Small intestine (tissue), 7 donors: ENCODE measurements around the gene HOXA4. TPM values are rescaled to one million over a fixed set of nuclear protein-coding genes. Genes with fewer than 3 reads are reported as not detected.

Source experiments
- DNase-seq, 2 donors: peaks; one replicate each; pipeline versions ENCODE4 v3.0.0 to v3.0.0-alpha.2; 2013
- FAIRE-seq: peaks from 2 replicates; lab custom pipeline; 2012; peaks lifted over from hg19 to GRCh38; lab: Jason Lieb, UNC
- H3K27ac ChIP-seq, 3 donors: one replicate each; pipeline ENCODE4 v1.5.1; 2013; ENCODE audit warnings: low read length in 2 of 3, mild to moderate bottlenecking in 2 of 3, control low read depth in 1 of 3, inconsistent platforms in 1 of 3, low read depth in 1 of 3, moderate library complexity in 1 of 3
- H3K27me3 ChIP-seq, 3 donors: one replicate each; pipeline ENCODE4 v1.6.1; 2013; ENCODE audit warnings: low read length in 3 of 3, inconsistent platforms in 1 of 3; ENCODE audit not compliant: control insufficient read depth in 3 of 3, insufficient read depth in 3 of 3
- H3K36me3 ChIP-seq, 3 donors: one replicate each; pipeline ENCODE4 v1.6.1; 2013; ENCODE audit warnings: low read length in 3 of 3, inconsistent platforms in 1 of 3, low read depth in 1 of 3, mild to moderate bottlenecking in 1 of 3, moderate library complexity in 1 of 3; ENCODE audit not compliant: control insufficient read depth in 3 of 3, insufficient read depth in 2 of 3
- H3K4me1 ChIP-seq, 3 donors: one replicate each; pipeline ENCODE4 v1.6.1; 2013; ENCODE audit warnings: low read length in 2 of 3, inconsistent platforms in 1 of 3, low read depth in 1 of 3, mild to moderate bottlenecking in 1 of 3, moderate library complexity in 1 of 3; ENCODE audit not compliant: control insufficient read depth in 3 of 3, insufficient read depth in 2 of 3
- H3K4me3 ChIP-seq, 3 donors: one replicate each; pipeline ENCODE4 v1.5.1; 2013; ENCODE audit warnings: low read length in 3 of 3, control low read depth in 1 of 3, inconsistent platforms in 1 of 3, low read depth in 1 of 3, mild to moderate bottlenecking in 1 of 3, moderate library complexity in 1 of 3
- H3K9me3 ChIP-seq, 2 donors: one replicate each; pipeline ENCODE4 v1.6.1; 2013; ENCODE audit warnings: low read depth in 1 of 2, low read length in 1 of 2; ENCODE audit not compliant: control insufficient read depth in 2 of 2, insufficient read depth in 1 of 2
- WGBS, 3 donors: extraction: QIAGEN DNeasy Blood & Tissue Kit; methylation state at CpG; one replicate each; pipeline ENCODE4 v1.1.7; 2013; 5-methylcytosine and 5-hydroxymethylcytosine counted together
- polyA plus RNA-seq, 4 donors: library from polyadenylated mRNA; stranded (reverse) in 3 of 4; unstranded in 1 of 4; fragments of 200-250 nt in 3 of 4; fragments of 120-200 nt in 1 of 4; gene quantifications; one replicate each; pipeline versions ENCODE4 v1.2.1 to v1.2.3, GENCODE V29; 2013
- donor health status: healthy with polysubstance abuse.
- donor health status: control.
- donor health status: control.
- donor health status: Bipolar disorder and iron deficiency.
- donor health status: healthy.

The HOXA4 gene
- polyA plus RNA-seq, 4 donors = 2.4 to 15.3 (median 7.9) TPM; not detected in 1

DNA sequence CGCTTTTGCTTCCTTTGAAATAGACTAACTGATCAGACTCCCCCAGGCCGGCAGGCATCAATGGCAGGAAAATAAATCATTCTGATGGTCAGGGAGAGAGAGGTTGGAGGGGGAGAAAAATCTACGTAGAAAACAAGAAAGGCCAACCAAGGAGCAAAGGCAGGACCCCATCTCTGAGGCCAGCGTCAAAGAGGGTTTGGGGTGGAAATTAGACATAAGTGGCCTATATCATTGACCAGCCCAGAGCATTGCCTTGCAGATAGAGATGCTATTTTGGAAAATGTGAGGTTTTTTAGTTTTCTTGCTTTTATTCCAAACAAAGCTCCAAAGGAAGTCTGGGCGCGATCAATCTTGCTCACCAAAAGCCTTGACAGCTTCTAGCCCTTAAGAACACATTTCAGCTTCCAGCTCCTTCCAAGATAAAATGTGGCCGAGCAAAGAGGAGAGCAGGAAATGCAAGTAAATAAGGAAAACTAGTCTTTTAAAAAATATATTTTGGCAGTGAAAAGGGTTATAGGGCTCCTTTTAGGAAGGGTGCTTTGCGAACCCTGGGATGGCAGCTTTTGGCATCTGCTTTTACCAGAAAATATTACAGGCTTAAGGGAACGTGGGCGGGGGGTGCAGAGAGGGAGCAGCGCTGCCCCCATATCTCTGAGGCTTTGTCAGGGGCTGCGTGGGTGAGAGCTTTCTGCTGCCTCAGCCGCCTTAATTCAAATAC lies 26.1 kb downstream of the HOXA4 start:
- peak overlapping the region in 1 of 3 donors; percentile 29 for H3K4me3 ChIP-seq
- H3K4me1 ChIP-seq = peaks cover 2 to 16% (median 3%) of the 10 kb centered on the region in 3 donors
- H3K27ac ChIP-seq = peak overlapping the region in 2 of 3 donors; percentile 73 to 87
- peaks cover 5 to 87% (median 11%) of the 10 kb centered on the region in 3 donors for H3K27me3 ChIP-seq
- WGBS, 3 donors = 55 to 78% (median 67%) methylated on average over 13 of the region's 13 CpGs
- no peak for FAIRE-seq
- H3K36me3 ChIP-seq = peaks cover 0 to 25% (median 0%) of the 10 kb centered on the region in 3 donors
- no peaks in the 10 kb centered on the region for H3K9me3 ChIP-seq
- DNase-seq = peak in 1 of 2 donors; percentile 29

DNA sequence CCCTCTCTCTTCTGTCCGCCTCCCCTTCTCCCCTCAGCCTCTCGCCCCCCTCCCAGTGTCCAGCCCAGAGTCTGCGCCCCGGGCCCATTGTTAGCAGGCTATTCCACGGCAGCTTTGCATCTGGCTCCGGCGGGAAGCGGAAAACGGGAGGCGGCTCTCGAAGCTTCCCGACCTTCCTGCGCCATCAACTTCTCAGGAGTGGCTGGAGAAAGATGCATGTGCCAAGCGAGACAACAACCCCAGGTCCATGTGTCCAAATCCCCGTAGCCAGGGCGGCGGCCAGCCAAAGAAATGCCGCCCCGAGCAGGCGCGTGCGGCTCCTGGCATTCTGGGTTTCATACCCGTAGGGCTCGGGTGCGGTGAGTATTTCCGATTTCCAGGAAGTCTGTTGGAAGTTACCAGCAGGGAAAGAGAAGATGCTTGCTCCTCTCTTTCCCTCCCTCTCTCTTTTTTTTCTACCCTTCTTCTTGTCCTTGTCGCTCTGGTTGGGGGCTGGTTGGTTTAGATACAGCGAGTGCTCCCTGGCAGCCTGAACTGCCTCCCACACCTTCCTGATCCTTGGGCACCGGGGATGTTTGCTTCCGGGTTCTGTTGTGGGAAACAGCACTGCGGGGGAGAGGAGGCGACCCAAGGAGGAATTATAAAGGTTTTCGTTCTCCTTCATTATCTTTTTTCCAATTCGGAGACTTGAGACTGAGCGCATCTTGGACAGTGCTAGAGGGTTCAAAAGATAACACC lies 26.9 kb downstream of the HOXA4 start:
- Histone ChIP-seq H3K4me3 (peak overlapping the region in 1 of 3 donors; percentile 29), H3K36me3 (peaks cover 0 to 24% (median 0%) of the 10 kb centered on the region in 3 donors), H3K4me1 (peaks cover 2 to 8% (median 2%) of the 10 kb centered on the region in 3 donors), H3K27ac (peak overlapping the region; percentile 34 to 87 (median 73)), H3K27me3 (peaks cover 5 to 85% (median 13%) of the 10 kb centered on the region in 3 donors), H3K9me3 (no peaks in the 10 kb centered on the region)
- WGBS, 3 donors = 27 to 46% (median 30%) methylated on average over 35 of the region's 35 CpGs
- peak in 1 of 2 donors; percentile 48 for DNase-seq
- no peak for FAIRE-seq

DNA sequence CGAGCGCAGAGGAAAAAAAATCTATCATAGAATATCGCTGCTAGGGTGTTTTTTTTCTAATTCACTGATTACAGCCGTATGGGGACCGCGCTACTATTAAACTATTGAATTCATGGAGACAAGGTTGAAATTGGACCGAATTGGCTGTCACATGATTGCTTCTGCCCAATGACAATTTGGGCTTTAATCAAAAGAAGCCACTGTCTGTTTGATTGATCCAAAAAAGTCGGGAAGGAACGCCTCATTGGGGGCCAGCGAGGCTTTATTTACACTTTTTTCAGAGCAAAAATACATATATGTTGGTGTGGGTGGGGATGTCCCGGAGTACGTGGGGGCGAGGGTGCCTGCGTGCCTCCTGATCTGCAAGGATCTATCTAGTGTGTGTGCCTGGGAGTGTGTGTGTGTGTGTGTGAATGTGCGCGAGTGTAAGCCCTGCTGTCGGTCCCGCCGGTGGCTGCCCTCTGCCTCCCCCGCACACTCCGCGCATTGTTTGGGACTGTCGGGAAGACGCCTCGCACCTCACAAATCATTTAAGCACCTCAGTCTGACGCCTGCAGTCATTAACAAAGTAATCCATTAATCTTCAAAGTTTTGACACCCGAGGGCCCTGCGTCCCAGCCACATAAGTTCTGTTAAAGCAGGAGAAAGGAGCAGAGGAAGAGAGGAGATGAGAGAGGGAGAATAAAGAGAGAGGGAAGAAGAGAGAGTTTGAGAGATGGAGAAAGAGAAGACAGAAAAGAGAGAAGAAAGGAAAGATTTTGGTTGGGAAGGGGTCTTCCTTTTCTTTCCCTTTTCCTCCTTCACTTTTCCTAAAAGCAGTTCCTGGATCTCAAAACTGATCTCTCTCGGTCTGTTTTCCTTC lies 27.7 kb downstream of the HOXA4 start, which contains the start of gene HOXA2:
Gene HOXA2 (minus strand): TSS at position 103 of the 862 bp plus-strand sequence. CDS start 183 bp downstream, outside the sequence.
- no peak for FAIRE-seq
- WGBS, 3 donors = 8 to 13% (median 9%) methylated on average over 29 of the region's 29 CpGs
- peaks cover 0 to 22% (median 0%) of the 10 kb centered on the region in 3 donors for H3K36me3 ChIP-seq
- no peaks in the 10 kb centered on the region for H3K9me3 ChIP-seq
- peaks cover 2 to 7% (median 2%) of the 10 kb centered on the region in 3 donors for H3K4me1 ChIP-seq
- H3K27ac ChIP-seq = peak within 1 kb of the TSS; percentile 59 to 87 (median 73)
- H3K27me3 ChIP-seq = peaks cover 5 to 87% (median 13%) of the 10 kb centered on the region in 3 donors
- peak in 1 of 2 donors; percentile 60 for DNase-seq
- H3K4me3 ChIP-seq = peak within 1 kb of the TSS; percentile 10 to 45 (median 17)

DNA sequence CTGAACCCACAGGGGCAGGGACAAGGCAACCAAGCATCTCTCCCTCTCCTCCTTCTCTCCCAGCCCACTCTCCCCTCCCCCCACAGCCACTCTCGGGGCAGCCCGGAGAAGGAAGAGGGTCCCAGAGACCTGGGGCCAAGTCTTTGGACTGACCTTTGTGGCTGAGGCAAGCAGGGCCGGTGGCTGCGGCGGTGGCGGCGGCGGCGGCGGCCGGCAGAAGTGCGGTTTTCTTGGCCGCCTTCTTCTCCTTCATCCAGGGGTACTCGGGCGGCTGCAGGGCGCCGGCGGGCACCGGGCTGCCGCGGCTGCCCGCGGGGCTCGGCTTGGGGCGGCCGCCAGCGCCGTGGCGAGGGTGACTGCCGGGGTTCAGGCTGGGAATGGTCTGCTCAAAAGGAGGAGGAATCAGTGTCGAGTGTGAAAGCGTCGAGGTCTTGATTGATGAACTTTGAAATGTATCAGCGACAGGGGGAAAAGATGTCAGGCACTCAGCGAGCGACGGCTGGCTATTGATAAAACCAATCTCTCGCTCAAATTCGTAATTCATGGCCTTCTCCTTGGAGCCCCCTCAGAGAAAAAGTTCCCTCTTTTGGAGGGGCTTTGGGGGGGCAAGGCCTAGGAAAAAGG lies 28.5 kb downstream of the HOXA4 start:
- H3K27ac ChIP-seq = peak overlapping the region; percentile 59 to 87 (median 73)
- WGBS, 3 donors = 5% methylated on average over 33 to 39 of the region's 39 CpGs
- DNase-seq = peak in 1 of 2 donors; percentile 63
- FAIRE-seq = no peak
- peak overlapping the region; percentile 10 to 45 (median 17) for H3K4me3 ChIP-seq
- peaks cover 0 to 18% (median 0%) of the 10 kb centered on the region in 3 donors for H3K36me3 ChIP-seq
- H3K9me3 ChIP-seq = no peaks in the 10 kb centered on the region
- H3K27me3 ChIP-seq = peaks cover 5 to 87% (median 14%) of the 10 kb centered on the region in 3 donors
- H3K4me1 ChIP-seq = peaks cover 2 to 11% (median 2%) of the 10 kb centered on the region in 3 donors

DNA sequence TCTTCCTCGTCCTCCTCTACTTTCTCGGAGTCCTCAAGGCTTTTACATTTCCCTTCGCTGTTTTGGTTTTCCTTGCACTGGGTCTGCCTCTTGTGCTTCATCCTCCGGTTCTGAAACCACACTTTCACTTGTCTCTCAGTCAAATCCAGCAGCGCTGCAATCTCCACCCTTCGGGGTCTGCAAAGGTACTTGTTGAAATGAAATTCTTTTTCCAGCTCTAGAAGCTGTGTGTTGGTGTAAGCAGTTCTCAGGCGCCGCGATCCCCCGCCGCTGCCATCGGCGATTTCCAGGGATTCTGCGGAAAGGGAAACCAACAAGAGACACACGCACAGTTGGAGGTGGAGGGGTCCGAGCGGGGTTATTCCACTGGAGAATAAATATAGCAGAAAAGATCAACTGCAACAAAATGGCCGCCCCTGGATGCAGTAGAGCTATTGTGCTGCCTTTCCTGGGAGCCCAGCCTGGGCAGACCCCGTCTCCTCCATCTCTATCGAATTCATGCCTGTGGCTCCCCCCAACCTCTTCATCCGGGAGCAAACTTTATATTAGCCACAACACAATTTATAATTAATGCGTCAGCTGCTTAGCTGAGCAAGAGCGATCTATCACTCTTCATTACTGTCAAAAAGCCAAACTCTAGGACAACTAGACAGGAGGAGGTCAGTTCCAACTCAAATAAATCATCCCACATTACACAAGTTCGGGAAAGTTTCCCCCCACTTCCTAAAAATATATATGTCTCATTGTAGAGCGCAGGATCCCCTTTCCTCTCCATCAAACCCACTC lies 29.2 kb downstream of the HOXA4 start:
- peaks cover 2 to 13% (median 2%) of the 10 kb centered on the region in 3 donors for H3K4me1 ChIP-seq
- DNase-seq = peak in 1 of 2 donors; percentile 67
- 39 to 49% (median 48%) methylated on average over 25 of the region's 25 CpGs for WGBS, 3 donors
- FAIRE-seq = no peak
- peak overlapping the region in 2 of 3 donors; percentile 4 to 45 for H3K4me3 ChIP-seq
- H3K36me3 ChIP-seq = peaks cover 0 to 17% (median 0%) of the 10 kb centered on the region in 3 donors
- no peaks in the 10 kb centered on the region for H3K9me3 ChIP-seq
- H3K27me3 ChIP-seq = peaks cover 5 to 89% (median 14%) of the 10 kb centered on the region in 3 donors
- H3K27ac ChIP-seq = peak overlapping the region; percentile 59 to 87 (median 73)

DNA sequence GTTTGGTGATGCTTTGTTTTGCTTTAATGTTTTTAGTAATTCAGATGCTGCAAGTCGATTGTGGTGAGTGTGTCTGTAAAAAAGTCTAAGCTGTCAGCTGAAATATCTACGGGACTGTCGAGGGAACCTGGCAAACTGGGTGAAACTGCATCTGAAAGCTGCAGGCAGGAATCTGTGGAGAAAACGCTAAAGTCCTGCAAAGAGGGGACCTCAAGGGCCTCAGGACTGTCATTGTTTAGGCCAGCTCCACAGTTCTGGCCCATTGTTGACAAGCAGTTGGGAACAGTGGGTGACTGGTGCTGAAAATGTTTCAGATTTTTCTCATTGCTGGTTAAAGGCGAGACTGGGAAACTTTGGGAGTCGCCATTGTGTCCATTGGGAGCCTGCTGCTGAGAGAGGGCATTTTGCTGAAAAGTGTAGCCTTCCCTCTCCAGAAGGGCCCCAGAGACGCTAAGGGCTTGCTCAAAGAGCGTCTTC lies 29.8 kb downstream of the HOXA4 start:
- Histone ChIP-seq H3K9me3 (no peaks in the 10 kb centered on the region), H3K27me3 (peaks cover 5 to 90% (median 14%) of the 10 kb centered on the region in 3 donors), H3K4me3 (peak overlapping the region in 1 of 3 donors; percentile 45), H3K27ac (peak overlapping the region; percentile 33 to 87 (median 73)), H3K36me3 (peaks cover 0 to 15% (median 0%) of the 10 kb centered on the region in 3 donors), H3K4me1 (peaks cover 2 to 13% (median 2%) of the 10 kb centered on the region in 3 donors)
- DNase-seq (no peak), FAIRE-seq (no peak)
- 55 to 76% (median 73%) methylated on average over 8 of the region's 8 CpGs for whole genome bisulfite sequencing, 3 donors
